Stomach (tissue), 9 donors: Measurements from ENCODE around the gene PSTPIP2. TPM values are rescaled to one million over a fixed set of nuclear protein-coding genes. Genes with fewer than 3 reads are reported as not detected.

Experiments used
- DNase-seq, 2 donors: peaks; one replicate each; pipeline versions ENCODE4 v3.0.0 to v3.0.0-alpha.2; 2013 to 2019
- H3K27ac ChIP-seq, 5 donors: fragments of 200-600 bp in 4 of 5; sonication (generic) in 4 of 5; one replicate each; pipeline ENCODE4 v1.5.1; 2013 to 2019; ENCODE audit warnings: mild to moderate bottlenecking in 1 of 5, moderate library complexity in 1 of 5
- H3K27me3 ChIP-seq, 3 donors: fragments of 200-600 bp; sonication (generic); one replicate each; pipeline ENCODE4 v1.5.1; 2017 to 2019; ENCODE audit warnings: mixed run types in 1 of 3
- H3K36me3 ChIP-seq, 4 donors: fragments of 200-600 bp; sonication (generic); 1 replicate in 3 of 4; 2 replicates in 1 of 4; pipeline ENCODE4 v1.5.1; 2016 to 2019
- H3K4me1 ChIP-seq, 4 donors: fragments of 200-600 bp; sonication (generic); one replicate each; pipeline ENCODE4 v1.5.1; 2016 to 2019
- H3K4me3 ChIP-seq, 4 donors: fragments of 200-600 bp; sonication (generic) in 3 of 4; one replicate each; pipeline ENCODE4 v1.5.1; 2016 to 2019; ENCODE audit warnings: mild to moderate bottlenecking in 1 of 4
- H3K9me3 ChIP-seq, 4 donors: fragments of 200-600 bp; sonication (generic); one replicate each; pipeline ENCODE4 v1.5.1; 2016 to 2019
- EP300 ChIP-seq: sonication (generic); formaldehyde crosslinking; IDR thresholded peaks from one replicate; pipeline ENCODE4 v1.6.1; 2017; ENCODE audit warnings: antibody characterized with exemption
- POLR2A ChIP-seq, 4 donors: fragments of 450-650 bp; IDR thresholded peaks; one replicate each; pipeline ENCODE4 v1.6.1; 2016; ENCODE audit warnings: antibody characterized with exemption in 4 of 4, control low read depth in 2 of 4, mild to moderate bottlenecking in 1 of 4, moderate library complexity in 1 of 4
- POLR2AphosphoS5 ChIP-seq, 3 donors: sonication (generic); formaldehyde crosslinking; IDR thresholded peaks; one replicate each; pipeline ENCODE4 v1.6.1; 2016; ENCODE audit warnings: antibody characterized with exemption in 3 of 3
- WGBS, 5 donors: extraction: QIAGEN DNeasy Blood & Tissue Kit in 3 of 5; methylation state at CpG; one replicate each; pipeline versions ENCODE4 v1.1.5 to v1.1.7; 2013 to 2018; 5-methylcytosine and 5-hydroxymethylcytosine counted together
- intact Hi-C: fragments of 100-400 bp; cut with DNase I; formaldehyde crosslinking; loops from one replicate; pipeline ENCODE4 v1.15.1; 2023; ENCODE audit warnings: low total_unique reads
- polyA plus RNA-seq, 3 donors: library from polyadenylated mRNA; stranded (reverse); fragments of 200-250 nt; gene quantifications; one replicate each; pipeline ENCODE4 v1.2.3, GENCODE V29; 2013
- total RNA-seq, 5 donors: library from RNA; depleted of rRNA; stranded (reverse); fragments of >200 nt; gene quantifications; one replicate each; pipeline versions ENCODE4 v1.1.0 to v1.2.3, GENCODE V29; 2014 to 2016
- TF ChIP-seq, protein P1 (sequence below), 7 experiments: fragments of 450-650 bp in 4 of 7; fragments of 200-600 bp in 3 of 7; sonication (generic) in 3 of 7; IDR thresholded peaks; one replicate each; pipeline ENCODE4 v1.5.1; 2016 to 2019; ENCODE audit warnings: antibody characterized with exemption in 7 of 7, control low read depth in 2 of 7, mild to moderate bottlenecking in 1 of 7
- donor health status: healthy with polysubstance abuse.
- donor health status: Bipolar disorder and iron deficiency.
- donor health status: healthy.

The PSTPIP2 gene
- total and polyA plus RNA-seq, 8 donors = 1.2 to 11.0 (median 7.0) TPM

DNA sequence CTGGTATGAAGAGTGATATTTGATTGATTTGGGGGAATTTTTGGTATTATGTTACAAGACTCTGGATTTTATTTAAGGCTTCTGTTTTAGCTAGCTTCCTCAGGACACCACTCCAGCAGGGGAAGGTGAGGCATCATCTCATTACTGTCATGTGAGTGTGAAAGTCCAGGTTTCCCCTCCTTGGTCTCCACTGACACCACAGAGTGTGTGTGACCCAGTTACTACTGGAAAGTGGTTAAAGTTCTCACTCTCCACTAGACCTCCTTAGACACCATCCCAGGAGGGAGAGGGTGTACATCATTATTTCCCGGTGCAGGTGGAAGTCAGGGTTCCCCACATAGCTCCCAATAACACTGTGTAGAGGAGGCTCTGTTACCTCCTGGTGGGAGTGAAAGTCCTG, 69.1 kb downstream of the PSTPIP2 start:
- DNase-seq = no peak
- no peak overlapping the region for H3K4me3 ChIP-seq
- no peak overlapping the region for H3K27ac ChIP-seq
- intact Hi-C loops = no loop called here
- H3K27me3 ChIP-seq = no peaks in the 10 kb centered on the region
- no peaks in the 10 kb centered on the region for H3K4me1 ChIP-seq
- H3K9me3 ChIP-seq = no peaks in the 10 kb centered on the region
- TF ChIP-seq POLR2AphosphoS5 (IDR thresholded peaks at IDR 0.05) = no peak
- TF ChIP-seq POLR2A (IDR thresholded peaks at IDR 0.05) = no peak
- TF ChIP-seq, protein P1, sequence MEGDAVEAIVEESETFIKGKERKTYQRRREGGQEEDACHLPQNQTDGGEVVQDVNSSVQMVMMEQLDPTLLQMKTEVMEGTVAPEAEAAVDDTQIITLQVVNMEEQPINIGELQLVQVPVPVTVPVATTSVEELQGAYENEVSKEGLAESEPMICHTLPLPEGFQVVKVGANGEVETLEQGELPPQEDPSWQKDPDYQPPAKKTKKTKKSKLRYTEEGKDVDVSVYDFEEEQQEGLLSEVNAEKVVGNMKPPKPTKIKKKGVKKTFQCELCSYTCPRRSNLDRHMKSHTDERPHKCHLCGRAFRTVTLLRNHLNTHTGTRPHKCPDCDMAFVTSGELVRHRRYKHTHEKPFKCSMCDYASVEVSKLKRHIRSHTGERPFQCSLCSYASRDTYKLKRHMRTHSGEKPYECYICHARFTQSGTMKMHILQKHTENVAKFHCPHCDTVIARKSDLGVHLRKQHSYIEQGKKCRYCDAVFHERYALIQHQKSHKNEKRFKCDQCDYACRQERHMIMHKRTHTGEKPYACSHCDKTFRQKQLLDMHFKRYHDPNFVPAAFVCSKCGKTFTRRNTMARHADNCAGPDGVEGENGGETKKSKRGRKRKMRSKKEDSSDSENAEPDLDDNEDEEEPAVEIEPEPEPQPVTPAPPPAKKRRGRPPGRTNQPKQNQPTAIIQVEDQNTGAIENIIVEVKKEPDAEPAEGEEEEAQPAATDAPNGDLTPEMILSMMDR (IDR thresholded peaks at IDR 0.05) = no peak
- TF ChIP-seq EP300 = no peak
- 88 to 100% (median 93%) methylated on average over 1 of the region's 1 CpG for WGBS, 5 donors
- H3K36me3 ChIP-seq = peaks cover 0 to 27% (median 11%) of the 10 kb centered on the region in 4 donors

DNA sequence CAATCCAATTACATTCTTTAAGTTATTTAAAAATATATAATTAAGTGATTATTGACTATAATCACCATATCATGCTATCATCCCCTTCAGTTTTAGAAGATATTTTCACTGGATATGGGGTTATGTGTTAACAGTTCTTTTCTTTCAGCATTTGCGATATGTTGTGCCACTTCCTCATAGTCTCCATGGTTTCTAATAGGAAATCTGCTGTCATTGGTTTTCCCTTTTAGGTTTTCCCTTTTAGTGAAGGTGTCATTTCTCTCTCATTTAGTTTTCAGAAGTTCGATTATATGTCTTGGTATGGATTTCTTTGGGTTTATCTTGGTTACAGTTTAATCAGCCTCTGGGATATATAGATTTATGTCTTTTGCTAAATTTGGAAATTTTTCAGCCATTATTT, 70.2 kb downstream of the PSTPIP2 start:
- H3K36me3 ChIP-seq = peaks cover 0 to 23% (median 9%) of the 10 kb centered on the region in 4 donors
- H3K27ac ChIP-seq = no peak overlapping the region
- H3K9me3 ChIP-seq = no peaks in the 10 kb centered on the region
- TF ChIP-seq EP300 = no peak
- TF ChIP-seq POLR2AphosphoS5 (IDR thresholded peaks at IDR 0.05) = no peak
- TF ChIP-seq POLR2A (IDR thresholded peaks at IDR 0.05) = no peak
- TF ChIP-seq, protein P1 (IDR thresholded peaks at IDR 0.05) = no peak
- intact Hi-C loops = no loop called here
- no peaks in the 10 kb centered on the region for H3K27me3 ChIP-seq
- no peaks in the 10 kb centered on the region for H3K4me1 ChIP-seq
- H3K4me3 ChIP-seq = no peak overlapping the region
- DNase-seq = no peak
- WGBS, 5 donors = 86 to 98% (median 90%) methylated on average over 2 of the region's 2 CpGs

DNA sequence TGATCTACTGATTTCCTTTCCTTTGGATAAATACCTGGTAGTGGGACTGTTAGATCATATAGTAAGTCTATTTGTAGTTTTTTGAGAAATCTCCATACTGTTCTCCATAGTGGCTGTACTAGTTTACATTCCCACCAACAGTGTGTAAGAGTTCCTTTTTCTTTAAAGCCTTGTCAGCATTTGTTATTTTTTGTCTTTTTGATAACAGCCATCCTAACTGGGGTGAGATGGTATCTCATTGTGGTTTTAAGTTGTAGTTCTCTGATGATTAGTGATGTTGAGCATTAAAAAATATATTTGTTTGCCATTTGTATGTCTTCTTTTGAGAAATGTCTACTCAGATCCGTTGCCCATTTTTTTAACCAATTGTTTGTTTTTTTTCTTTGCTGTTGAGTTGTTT, 71.0 kb downstream of the PSTPIP2 start:
- DNase-seq = no peak
- no peak overlapping the region for H3K27ac ChIP-seq
- no peaks in the 10 kb centered on the region for H3K9me3 ChIP-seq
- H3K4me1 ChIP-seq = no peaks in the 10 kb centered on the region
- peaks cover 0 to 26% (median 13%) of the 10 kb centered on the region in 4 donors for H3K36me3 ChIP-seq
- H3K4me3 ChIP-seq = no peak overlapping the region
- H3K27me3 ChIP-seq = no peaks in the 10 kb centered on the region
- intact Hi-C loops = no loop called here
- TF ChIP-seq EP300 = no peak
- TF ChIP-seq, protein P1 (IDR thresholded peaks at IDR 0.05) = no peak
- TF ChIP-seq POLR2AphosphoS5 (IDR thresholded peaks at IDR 0.05) = no peak
- TF ChIP-seq POLR2A (IDR thresholded peaks at IDR 0.05) = no peak
- WGBS, 5 donors = 58 to 66% (median 64%) methylated on average over 1 of the region's 1 CpG

DNA sequence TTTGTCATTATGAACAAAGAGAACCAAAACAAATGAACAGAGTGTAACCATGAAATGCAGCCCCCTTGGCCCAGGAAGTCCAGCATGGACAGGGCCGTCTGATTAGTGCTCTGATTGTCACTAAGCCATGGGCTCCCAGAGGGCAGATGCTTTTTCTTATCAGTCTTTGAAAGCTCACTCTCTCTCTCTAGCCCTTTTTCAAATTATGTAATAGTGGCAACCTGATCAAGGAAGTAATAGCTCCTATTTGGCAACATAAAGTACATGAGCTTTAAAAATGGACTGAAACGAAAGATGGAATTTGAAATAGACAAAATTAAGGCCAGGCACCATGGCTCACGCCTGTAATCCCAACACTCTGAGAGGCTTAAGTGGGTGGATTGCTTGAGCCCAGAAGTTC, 72.5 kb downstream of the PSTPIP2 start:
- no peak overlapping the region for H3K4me3 ChIP-seq
- no peaks in the 10 kb centered on the region for H3K27me3 ChIP-seq
- no peaks in the 10 kb centered on the region for H3K4me1 ChIP-seq
- 81 to 88% (median 85%) methylated on average over 3 of the region's 3 CpGs for WGBS, 5 donors
- no peak overlapping the region for H3K27ac ChIP-seq
- TF ChIP-seq EP300 (no peak), POLR2A (IDR thresholded peaks at IDR 0.05) (no peak), POLR2AphosphoS5 (IDR thresholded peaks at IDR 0.05) (no peak)
- TF ChIP-seq, protein P1 (IDR thresholded peaks at IDR 0.05) = no peak
- peaks cover 0 to 31% (median 20%) of the 10 kb centered on the region in 4 donors for H3K36me3 ChIP-seq
- DNase-seq = no peak
- intact Hi-C loops = no loop called here
- H3K9me3 ChIP-seq = no peaks in the 10 kb centered on the region
